NCI-H2171 treated with DMSO at 0.1 percent for 48 hours (cell line): ENCODE measurements around the gene ANKRD65.

Experiments used
- DNase-seq: peaks from one replicate; lab custom pipeline; 2025; lab: John Stamatoyannopoulos, UW

The ANKRD65 gene

DNA sequence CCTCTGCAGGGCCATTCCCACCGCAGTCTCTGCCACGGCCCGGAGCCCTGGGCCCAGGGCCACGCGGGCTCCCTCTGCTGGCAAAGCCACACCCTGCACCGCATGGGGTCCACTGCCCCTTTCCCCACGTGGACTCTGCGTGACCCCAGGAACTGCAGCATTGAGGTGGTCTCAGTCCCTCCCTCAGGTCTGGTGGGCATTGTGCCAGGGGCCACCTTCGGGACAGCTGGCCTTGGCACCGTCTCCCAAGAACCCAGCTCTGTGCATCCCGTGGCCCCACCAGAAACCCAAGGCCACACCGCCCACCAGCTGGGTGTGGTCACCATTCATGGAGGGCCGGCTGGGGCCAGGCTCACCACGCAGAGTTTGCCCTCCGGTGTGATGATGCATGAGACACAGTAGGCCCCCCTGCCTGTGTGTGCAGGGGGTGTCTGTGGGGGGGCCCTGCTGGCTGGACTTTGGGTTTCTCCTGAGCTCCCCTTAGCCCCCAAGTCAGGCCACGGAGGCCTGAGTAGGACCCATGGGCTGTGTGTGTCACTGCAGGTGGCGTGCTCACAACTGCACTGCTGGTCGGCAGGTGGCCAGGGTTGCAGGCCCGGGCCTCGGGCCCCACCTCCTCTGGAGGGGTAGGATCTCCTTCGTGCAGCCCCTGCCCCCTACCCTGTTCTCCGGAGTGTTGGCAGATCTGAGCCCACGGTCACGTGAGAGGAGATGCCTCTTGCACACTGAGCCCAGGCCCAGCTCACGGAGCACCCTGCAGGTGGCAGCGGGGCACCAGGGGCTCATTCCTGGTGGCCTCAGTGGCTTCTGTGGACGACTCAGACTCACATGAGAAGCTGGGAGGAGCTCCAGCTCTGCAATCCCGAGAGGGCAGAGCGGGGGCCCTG lies 20.2 kb upstream of the ANKRD65 start:
- DNase-seq = peak; percentile 51

DNA sequence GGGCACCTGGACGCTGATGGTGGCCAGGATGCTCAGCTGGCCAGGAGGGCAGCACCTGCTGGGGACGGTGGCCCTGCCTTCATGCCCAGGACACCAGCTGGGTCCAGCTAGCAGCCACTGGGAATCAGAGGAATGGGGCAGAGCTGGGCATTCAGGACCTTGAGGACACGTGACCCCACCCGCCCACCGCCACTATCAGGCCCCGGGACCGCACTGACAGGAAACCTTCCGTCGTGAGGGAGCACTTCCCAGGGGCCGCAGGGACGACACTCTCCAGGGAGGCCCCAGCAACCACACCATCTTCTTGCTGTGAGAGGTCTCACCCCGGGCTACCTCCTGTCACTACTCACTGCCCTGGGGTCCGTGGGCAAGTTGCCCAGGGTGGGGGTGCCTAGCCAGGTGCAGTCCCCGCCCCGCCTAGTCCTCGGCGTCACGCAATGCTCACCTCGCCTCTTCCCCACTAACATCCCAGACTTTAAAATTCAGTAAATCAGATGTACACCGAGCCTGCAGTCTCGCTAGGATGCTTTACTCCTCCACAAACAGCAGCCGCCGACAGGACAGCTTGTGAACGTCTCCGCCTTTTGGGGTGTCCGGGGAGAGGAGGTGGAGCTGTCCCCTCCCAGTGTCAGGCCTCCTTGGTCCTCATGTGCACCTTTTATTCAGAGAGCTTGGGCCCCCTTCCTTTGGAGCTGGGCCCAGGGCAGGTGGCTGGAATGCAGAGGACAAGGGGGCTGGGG lies 19.4 kb upstream of the ANKRD65 start:
- no peak for DNase-seq

DNA sequence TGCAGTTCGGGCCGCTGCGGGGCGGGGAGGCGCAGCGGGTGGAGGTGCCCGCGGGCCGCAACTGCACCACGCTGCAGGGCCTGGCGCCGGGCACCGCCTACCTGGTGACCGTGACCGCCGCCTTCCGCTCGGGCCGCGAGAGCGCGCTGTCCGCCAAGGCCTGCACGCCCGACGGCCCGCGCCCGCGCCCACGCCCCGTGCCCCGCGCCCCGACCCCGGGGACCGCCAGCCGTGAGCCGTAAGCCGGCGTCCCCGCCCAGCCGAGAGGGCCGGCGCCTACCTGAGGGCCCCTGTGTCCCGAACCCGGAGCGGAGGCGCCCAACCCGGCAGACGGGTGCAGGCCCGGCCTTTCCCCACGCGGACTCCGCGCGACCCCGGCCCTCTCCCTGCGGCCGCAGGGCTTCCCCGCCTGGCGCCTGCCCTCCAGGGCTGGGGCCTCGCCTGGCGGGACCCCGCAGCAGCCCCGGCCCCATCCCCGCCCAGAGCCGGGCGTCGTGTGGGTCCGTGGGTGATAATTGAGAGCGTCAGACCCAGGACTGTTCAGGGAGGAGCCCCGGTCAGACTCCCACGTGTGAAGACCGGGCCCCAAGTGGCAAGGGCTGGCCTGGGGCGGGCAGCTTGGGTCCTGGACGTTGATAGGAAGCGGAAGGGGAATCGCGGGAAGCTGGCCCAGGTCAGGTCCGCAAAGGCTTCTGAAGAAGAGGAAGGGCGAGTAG lies 18.6 kb upstream of the ANKRD65 start:
- no peak for DNase-seq

DNA sequence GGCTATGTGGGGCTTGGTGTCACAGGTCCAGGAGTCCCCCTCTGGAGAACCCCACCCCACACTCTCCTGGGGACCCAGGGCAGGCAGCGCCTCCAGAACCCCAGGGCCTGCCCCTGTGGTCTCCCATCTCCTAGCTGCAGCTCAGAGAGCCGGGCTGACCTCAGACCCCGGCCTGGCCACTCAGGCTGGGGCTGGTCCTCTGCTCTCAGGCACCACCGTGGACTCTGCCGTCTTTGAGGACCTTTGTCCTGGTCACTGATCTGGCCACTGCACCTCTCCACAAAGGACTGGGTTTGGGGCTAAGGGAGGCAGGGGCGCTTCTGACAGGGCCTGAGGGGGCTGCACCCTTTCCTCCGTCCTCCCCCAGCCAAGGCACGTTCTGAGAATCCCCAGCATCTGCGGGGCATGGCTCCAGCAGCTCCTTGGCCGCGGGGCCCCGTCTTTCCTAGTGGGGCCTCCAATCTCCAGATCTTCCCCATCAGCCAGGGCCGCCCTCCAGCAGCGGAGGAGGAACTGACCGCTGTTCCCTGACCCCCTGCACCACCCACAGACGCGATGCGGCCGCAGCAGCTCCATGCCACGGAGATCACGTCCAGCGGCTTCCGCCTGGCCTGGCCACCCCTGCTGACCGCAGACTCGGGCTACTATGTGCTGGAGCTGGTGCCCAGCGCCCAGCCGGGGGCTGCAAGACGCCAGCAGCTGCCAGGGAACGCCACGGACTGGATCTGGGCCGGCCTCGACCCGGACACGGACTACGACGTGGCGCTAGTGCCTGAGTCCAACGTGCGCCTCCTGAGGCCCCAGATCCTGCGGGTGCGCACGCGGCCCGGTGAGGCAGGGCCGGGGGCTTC lies 17.7 kb upstream of the ANKRD65 start:
- DNase-seq = no peak

DNA sequence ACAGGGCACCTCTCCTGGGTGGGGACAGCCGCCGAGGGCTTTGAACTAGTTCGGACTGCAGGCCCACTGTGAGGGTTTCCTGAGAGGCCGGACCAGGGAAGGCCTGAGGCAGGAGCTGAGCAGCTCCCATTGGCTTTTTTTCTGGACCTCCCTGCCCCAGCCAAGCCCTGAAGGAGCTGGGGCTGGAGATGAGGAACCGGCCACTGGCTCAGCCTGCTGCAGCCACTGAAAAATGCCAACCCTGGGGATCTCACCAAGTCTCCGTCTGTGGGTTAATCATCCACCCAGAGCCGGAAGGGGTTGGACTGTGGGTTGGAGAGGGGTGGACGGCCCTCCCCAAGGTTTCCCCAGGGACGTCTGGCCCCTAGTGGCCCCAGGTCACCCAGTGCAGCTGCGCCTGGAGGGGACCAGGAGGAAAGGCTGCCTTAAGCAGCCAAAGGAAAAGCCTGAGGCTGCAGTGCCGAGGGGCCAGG lies 16.9 kb upstream of the ANKRD65 start:
- no peak for DNase-seq

DNA sequence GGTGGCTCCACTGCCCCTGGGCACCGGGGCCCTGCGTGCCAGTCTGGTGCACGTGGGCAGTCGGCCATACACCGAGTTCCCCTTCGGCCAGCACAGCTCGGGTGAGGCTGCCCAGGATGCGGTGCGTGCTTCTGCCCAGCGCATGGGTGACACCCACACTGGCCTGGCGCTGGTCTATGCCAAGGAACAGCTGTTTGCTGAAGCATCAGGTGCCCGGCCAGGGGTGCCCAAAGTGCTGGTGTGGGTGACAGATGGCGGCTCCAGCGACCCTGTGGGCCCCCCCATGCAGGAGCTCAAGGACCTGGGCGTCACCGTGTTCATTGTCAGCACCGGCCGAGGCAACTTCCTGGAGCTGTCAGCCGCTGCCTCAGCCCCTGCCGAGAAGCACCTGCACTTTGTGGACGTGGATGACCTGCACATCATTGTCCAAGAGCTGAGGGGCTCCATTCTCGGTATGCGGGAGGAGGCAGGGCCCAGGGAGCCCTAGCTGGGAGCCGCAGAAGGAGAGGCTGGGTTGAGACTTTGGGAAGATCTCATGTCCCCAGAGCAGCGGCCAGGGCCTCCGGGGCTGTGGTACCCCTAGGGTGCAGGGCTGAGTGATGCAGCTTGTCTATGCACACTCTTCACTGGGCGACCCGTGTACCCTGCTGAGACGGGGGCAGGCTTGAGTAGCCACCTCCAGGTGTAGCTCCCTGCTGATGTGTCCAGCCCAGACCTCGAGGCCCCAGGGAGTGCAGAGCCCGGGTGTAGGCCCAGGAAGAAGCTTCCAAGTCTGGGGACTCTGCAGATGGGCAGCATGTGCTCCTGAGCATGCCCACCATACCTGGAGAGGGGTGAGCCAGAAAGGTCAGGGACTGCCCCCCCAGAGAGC lies 16.2 kb upstream of the ANKRD65 start:
- DNase-seq = no peak

DNA sequence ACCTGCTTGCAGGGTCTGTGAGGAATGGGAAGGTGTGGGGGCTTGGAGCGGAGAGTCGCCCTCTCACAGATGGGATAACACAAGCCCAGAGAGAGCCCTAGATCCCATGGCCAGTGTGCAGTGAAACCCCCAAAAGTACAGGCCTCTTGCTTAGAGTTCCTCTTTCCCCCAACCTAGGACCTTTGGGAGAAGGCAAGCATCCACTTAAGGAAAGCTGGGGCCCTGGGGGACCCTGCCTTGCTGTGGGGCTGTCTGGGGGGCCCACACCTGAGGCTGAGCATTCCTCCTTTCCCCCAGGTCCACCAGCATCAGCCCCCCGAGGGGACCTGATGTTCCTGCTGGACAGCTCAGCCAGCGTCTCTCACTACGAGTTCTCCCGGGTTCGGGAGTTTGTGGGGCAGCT lies 15.6 kb upstream of the ANKRD65 start:
- DNase-seq = no peak

DNA sequence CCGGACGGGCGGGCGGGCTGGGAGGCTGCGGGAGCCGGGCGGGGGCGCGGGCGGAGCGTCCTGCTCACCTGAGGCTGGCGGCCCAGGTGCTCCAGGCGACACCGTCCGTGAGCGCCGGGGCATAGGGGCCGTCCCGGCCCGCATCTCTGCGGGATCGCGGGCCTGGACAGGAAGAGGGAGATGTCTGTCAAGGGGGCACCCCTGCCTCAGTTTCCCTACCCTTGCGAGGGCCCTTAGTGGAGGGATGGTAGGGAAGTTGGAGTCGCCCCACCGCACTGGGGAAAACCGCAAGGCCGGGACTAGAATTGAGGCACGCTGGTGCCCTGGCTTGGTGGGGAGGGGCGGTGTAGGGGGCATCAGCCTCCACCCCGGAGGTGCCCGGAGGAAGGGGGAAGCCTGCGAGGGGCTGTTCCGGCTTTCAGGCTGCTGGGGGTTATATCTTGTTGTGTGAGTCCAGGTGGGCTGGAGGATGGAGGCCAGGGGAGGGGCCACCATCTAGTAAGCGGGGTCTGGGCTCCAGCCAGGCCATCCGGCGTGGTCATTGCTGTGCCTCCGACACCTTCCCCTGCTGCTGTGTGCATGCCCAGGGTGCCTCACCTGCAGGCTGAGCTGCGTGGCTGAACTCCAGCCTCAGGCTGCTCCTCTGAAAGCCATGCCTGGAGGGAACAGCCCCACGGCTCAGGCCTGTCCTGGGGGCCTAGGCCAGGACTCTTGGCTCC lies 15.0 kb upstream of the ANKRD65 start:
- DNase-seq = no peak

DNA sequence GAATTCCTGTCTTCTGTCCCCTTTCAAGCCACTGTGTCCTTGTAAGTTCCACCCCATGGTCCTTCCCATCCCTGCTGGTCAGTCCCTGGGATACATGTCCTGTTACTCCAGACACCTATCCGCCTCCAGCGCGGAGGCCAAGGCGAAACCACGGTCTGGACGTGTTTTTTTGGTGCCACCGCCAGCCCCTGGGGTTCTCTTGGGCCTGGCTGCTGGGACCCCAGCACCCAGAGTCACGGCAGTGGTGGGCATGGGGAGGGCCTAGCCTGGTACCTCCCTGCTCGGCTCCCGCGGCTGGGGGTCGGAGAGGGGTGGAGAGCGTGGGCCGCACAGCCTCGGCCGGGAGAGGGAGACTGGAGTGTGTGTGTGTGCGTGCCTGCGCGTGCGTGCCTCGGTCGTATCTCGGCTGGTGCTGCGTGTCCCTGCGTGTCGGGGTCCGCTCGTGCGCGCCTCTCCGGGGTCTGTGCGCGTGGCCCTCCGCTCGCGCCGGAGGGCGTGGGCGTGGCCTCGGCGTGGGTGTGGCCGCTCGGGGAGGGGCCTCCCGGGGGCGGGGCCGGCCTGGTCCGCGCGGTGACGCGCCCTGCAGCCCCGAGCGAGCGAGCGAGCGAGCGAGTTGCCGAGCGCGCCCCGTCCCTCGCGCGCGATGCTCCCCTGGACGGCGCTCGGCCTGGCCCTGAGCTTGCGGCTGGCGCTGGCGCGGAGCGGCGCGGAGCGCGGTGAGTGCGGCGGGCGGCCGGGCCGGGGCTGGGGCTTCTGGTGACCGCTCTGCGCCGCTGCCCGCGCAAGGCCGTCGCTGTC lies 14.2 kb upstream of the ANKRD65 start, which contains the start of gene VWA1:
VWA1 (plus strand) TSS at position 585 of the 798 bp plus-strand sequence; CDS start at position 644, 59 bp downstream.
- no peak for DNase-seq

DNA sequence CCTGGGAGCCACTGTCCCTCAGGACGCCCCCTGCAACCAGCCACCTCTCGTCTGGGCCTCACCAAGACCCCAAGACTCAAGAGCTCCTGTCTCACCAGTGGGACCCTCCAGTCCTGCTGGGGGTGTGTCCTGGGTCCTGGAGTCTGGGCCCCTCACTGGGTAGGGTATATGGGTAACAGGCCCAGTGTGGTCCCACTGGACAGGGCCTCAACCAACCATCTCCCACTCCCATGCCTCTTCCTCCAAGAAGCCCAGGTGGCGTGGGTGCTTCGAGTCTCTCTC lies 13.7 kb upstream of the ANKRD65 start:
- no peak for DNase-seq

DNA sequence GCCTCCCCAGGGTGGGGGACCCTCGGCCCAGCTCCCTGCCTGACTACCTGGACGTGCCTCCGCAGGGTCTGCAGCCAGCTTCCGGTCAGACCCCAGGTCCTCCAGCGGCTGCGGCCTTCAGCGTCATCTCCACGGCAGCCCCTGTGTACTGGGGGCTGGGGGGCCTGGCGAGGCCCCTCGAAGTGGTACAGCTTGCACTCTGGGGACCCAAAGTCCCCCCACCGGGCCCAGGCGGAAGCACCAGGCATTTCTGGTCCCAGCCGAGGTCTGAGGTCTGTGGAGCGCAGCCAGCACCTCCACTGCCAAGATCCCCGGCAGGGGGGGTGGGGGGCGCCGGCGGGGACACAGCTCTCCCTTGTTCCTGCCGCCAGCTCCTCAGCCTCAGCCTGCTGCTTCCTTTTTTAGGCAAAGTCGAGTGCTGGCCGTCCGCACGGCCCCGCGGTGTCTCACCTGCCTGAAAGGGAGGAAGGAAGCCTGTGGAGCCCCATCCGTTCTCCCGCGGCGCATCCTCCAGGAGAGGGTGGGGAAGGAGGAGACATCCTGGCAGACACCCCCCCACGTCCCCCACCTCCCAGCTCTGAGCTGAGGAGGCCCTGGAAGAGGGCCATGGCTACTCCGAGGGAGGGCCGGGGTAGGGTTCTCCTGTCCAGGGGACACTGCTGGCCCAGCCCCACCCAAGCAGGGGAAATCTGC lies 13.2 kb upstream of the ANKRD65 start:
- peak; percentile 41 for DNase-seq

DNA sequence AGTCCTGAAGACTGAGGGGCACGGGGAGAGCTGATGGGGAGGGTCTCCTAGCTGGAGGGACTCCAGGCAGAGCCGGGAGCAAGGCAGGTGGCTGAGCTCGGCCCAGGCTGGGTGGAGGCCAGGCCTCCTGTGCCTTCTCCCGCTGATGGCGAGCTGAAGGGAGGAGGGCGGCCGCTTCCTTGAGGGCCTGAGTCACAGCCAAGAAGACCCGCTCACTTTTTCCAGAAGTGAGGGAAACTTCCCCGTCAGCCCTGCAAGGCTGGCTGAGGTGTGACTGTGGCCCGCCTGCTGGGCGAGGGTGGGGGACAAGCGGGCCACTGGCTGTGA lies 12.7 kb upstream of the ANKRD65 start:
- DNase-seq = peak; percentile 31

DNA sequence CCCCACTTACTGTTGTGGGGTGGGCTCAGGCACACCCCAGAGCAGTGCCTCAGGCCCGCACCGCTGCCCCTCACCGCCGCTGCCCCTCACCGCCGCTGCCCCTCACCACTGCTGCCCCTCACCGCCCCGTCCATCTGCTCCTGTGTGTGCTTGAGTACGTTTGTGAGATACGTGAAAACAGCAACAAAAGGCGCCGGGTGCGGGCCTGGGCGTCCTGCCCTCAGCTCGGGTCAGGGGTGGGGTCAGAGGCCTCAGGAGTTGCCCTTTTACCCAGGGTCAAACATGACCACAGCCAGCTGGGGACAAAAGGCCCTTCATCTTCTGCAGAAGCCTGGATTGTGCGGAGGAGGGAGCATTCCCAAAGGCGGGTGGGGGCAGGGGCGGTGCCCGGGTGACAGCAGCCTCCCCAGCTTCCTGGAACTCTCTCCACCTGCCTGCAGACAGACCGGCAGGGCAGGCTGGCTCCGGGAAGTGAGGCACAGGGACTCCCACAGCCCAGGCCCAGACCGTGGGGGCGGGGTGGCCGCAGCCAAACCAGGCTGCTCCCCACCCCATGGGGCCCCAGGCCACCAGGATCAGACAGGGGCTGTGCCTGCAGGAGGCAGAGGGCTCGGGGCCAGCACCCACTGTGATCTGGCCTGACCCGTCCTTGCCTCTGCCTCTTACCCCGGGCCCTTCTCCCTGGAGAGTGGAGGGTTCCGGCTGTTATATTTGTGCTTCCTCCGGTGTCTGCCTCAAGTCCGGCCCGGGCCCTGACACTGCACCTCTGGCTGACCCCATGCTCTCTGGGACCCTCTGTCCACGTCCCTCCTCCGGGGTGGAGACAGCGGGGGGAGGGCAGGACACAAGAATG lies 12.1 kb upstream of the ANKRD65 start:
- DNase-seq = peak; percentile 92

DNA sequence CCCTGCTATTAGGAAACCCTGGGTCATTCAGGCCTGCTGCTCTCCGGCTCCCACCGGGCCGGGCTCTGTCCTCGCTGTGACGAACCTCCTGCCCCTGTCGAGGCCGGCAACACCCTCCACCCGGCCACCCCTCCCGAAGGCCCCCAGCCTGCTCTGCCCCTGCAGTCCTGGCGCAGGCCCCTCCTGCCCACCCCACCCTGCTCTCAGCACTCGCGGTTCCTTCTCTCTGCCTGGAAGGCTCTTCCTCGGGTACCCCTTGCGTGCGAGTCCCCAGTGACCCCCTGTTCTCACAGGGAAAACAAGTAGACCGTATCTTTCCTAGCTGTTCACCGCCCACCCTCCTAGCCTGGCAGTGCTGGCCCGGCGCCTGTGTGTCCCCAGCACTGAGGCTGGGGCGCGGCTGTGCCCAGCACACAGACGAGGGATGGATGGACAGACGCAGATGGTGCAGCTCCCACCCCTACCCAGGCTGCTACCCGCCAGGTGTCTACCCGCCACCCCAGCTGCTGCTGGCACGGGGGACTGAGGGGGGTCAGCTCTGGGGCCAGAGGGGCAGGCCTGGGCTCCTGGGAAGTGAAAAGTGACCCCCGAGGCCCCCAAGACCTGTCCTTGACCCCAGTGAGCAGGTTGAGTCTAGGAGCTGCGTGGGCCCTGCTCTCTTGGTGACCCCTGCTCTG lies 11.3 kb upstream of the ANKRD65 start:
- peak; percentile 85 for DNase-seq

DNA sequence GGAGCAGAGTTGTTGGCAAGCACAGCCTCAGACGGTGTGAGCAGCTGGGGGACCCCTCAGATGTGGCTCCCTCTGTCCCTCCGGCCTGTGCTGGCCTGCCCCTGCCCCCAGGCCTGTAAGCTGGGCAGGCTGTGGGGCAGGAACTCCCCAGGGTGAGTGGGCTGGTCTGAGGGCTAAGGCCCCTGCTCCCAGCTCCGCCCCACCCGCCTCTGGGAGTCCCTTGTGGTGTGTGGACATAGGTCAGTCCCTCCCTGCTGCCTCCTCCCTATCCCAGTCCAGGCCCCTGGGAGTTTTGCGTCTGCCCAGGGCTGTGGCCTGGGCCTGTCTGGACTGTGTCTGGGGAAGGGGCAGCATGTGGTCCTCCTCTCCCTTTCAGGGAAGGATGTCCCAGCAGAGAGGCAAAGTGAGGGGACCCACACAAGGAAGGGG lies 10.8 kb upstream of the ANKRD65 start:
- no peak for DNase-seq

DNA sequence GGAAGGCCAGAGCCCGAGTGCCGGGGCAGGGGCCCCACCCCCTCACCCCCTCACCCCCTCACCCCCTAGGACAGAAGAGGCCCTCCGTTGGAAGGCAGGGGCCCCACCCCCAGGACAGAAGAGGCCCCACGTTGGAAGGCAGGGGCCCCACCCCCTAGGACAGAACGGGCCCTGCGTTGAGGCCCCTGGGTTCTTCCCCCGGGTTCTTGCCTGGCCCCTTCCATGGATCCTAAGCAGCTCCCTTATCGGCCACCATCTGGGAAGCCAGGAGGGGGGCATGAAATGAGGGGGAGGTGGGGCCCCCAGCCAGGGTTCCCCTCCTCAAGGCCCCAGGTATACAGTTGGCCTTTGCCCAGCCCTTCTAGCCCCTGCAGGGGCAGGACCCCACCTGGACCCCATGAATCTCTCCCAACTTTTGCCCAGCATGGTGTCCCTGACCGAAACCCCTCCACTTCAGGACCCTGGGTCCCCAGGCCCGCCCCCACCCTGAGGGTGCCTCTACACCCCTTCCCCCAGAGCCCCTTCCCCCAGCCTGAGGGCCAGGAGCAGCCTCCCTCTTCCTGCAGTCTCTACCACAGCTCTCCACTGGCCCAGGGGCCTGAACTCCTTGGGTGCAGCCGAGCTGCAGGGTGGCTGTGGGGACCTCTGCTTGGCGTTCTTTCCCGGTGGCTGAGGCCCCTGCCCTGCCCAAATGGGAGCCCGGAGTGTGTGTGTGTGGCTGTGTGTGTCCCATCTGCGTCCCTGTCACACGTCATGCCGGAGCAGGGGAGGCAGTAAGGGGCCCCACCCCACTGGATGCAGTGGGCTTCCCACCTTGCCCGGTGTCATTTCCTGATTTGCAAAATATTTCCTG lies 10.1 kb upstream of the ANKRD65 start:
- DNase-seq = peak; percentile 70
